Tibial artery (tissue), 4 donors: ENCODE measurements around the gene SMG7.

Experiments
- DNase-seq, 2 donors: peaks; one replicate each; pipeline ENCODE4 v3.0.0-alpha.2; 2019
- H3K27ac ChIP-seq, 2 donors: fragments of 200-600 bp; sonication (generic) in 1 of 2; 1 replicate in 1 of 2; 2 replicates in 1 of 2; pipeline ENCODE4 v1.5.1; 2018 to 2019; ENCODE audit warnings: mild to moderate bottlenecking in 1 of 2
- H3K27me3 ChIP-seq, 2 donors: fragments of 200-600 bp; sonication (generic) in 1 of 2; one replicate each; pipeline versions ENCODE4 v1.5.1 to v1.6.0; 2016 to 2019
- H3K36me3 ChIP-seq, 3 donors: fragments of 200-600 bp; sonication (generic) in 2 of 3; one replicate each; pipeline ENCODE4 v1.5.1; 2016 to 2019; ENCODE audit warnings: mild to moderate bottlenecking in 2 of 3
- H3K4me1 ChIP-seq, 4 donors: fragments of 200-600 bp; sonication (generic) in 2 of 4; 1 replicate in 3 of 4; 2 replicates in 1 of 4; pipeline ENCODE4 v1.5.1; 2016 to 2019
- H3K4me3 ChIP-seq, 2 donors: fragments of 200-600 bp; sonication (generic) in 1 of 2; 1 replicate in 1 of 2; 2 replicates in 1 of 2; pipeline ENCODE4 v1.5.1; 2018 to 2019; ENCODE audit warnings: mild to moderate bottlenecking in 2 of 2
- H3K9me3 ChIP-seq, 3 donors: fragments of 200-600 bp; sonication (generic) in 1 of 3; one replicate each; pipeline ENCODE4 v1.5.1; 2016 to 2019
- CTCF ChIP-seq, 2 experiments: fragments of 200-600 bp in 1 of 2; fragments of 450-650 bp in 1 of 2; IDR thresholded peaks; one replicate each; pipeline ENCODE4 v1.5.1; 2017 to 2019; ENCODE audit warnings: antibody characterized with exemption in 2 of 2, mild to moderate bottlenecking in 1 of 2, moderate library complexity in 1 of 2
- intact Hi-C: fragments of 100-400 bp; cut with DNase I; formaldehyde crosslinking; loops from one replicate; pipeline ENCODE4 v1.15.0; 2023; ENCODE audit warnings: low total_unique reads

SMG7 gene

GRCh38 chr1:183522104-183522503 is 49.8 kb downstream of the SMG7 start:
- intact Hi-C loops = no loop called here
- Histone ChIP-seq H3K9me3 (no peaks in the 10 kb centered on the region), H3K27ac (no peak overlapping the region), H3K4me1 (no peaks in the 10 kb centered on the region), H3K36me3 (peaks cover 17 to 47% (median 25%) of the 10 kb centered on the region in 3 donors), H3K27me3 (no peaks in the 10 kb centered on the region), H3K4me3 (no peak overlapping the region)
- TF ChIP-seq CTCF (IDR thresholded peaks at IDR 0.05) = no peak
- DNase-seq = no peak

GRCh38 chr1:183528577-183528976 is 56.3 kb downstream of the SMG7 start:
- peaks cover 19 to 50% (median 22%) of the 10 kb centered on the region in 3 donors for H3K36me3 ChIP-seq
- no peak for TF ChIP-seq CTCF (IDR thresholded peaks at IDR 0.05)
- no peaks in the 10 kb centered on the region for H3K27me3 ChIP-seq
- H3K4me1 ChIP-seq = no peaks in the 10 kb centered on the region
- intact Hi-C loops = no loop called here
- no peaks in the 10 kb centered on the region for H3K9me3 ChIP-seq
- H3K27ac ChIP-seq = no peak overlapping the region
- DNase-seq = no peak
- no peak overlapping the region for H3K4me3 ChIP-seq

- Histone ChIP-seq H3K4me3 (no peak overlapping the region), H3K4me1 (no peaks in the 10 kb centered on the region), H3K27ac (no peak overlapping the region), H3K27me3 (no peaks in the 10 kb centered on the region), H3K9me3 (no peaks in the 10 kb centered on the region), H3K36me3 (peaks cover 46 to 63% (median 49%) of the 10 kb centered on the region in 3 donors)
- intact Hi-C loops = no loop called here
- no peak for TF ChIP-seq CTCF (IDR thresholded peaks at IDR 0.05)
- DNase-seq = no peak
Measured at GRCh38 chr1:183533617-183534174, 61.4 kb downstream of the SMG7 start.

- no peaks in the 10 kb centered on the region for H3K9me3 ChIP-seq
- H3K36me3 ChIP-seq = peaks cover 58 to 87% (median 66%) of the 10 kb centered on the region in 3 donors
- no peak overlapping the region for H3K27ac ChIP-seq
- TF ChIP-seq CTCF (IDR thresholded peaks at IDR 0.05) = no peak
- H3K4me1 ChIP-seq = no peaks in the 10 kb centered on the region
- H3K4me3 ChIP-seq = no peak overlapping the region
- H3K27me3 ChIP-seq = no peaks in the 10 kb centered on the region
- no peak for DNase-seq
- intact Hi-C loops = no loop called here
Measured at GRCh38 chr1:183537405-183537804, 65.1 kb downstream of the SMG7 start.

- Histone ChIP-seq H3K27me3 (no peaks in the 10 kb centered on the region), H3K4me1 (peaks cover 0 to 12% (median 0%) of the 10 kb centered on the region in 4 donors), H3K9me3 (no peaks in the 10 kb centered on the region), H3K27ac (peak overlapping the region in 1 of 2 donors; percentile 21), H3K36me3 (peaks cover 37 to 78% (median 69%) of the 10 kb centered on the region in 3 donors), H3K4me3 (no peak overlapping the region)
- no peak for DNase-seq
- TF ChIP-seq CTCF (IDR thresholded peaks at IDR 0.05) = peak; percentile 52 to 55
- intact Hi-C loops = no loop called here
Measured at GRCh38 chr1:183543619-183544204, 71.4 kb downstream of the SMG7 start.
